ENCODE measurements around the gene XRN2.

- TF ChIP-seq EZH2 (IDR thresholded peaks at IDR 0.05) = no peak
- no peak for TF ChIP-seq CTCF (IDR thresholded peaks at IDR 0.05)
- TF ChIP-seq EZH2phosphoT487 (IDR thresholded peaks at IDR 0.05) = no peak
Measured at GRCh38 chr20:21378259-21378658, 75.1 kb downstream of the XRN2 start.
